Neural progenitor cell (in vitro differentiated cells): ENCODE measurements around the gene ZNF831. TPM values are rescaled to one million over a fixed set of nuclear protein-coding genes. Genes with fewer than 3 reads are reported as not detected.

Experiments used
- DNase-seq: peaks from one replicate; pipeline ENCODE4 v3.0.0-alpha.2; 2016; ENCODE audit warnings: low spot score
- H2AFZ ChIP-seq: fragments of 200-600 bp; sonication (generic); replicated peaks from 2 replicates; pipeline ENCODE4 v1.6.1; 2016; ENCODE audit warnings: antibody characterized with exemption
- H3F3A ChIP-seq: fragments of 200-600 bp; sonication (generic); 2 replicates; pipeline ENCODE4 v1.6.1; 2016; ENCODE audit warnings: antibody characterized with exemption, low read depth
- H3K27ac ChIP-seq: fragments of 200-600 bp; sonication (generic); 2 replicates; pipeline ENCODE4 v1.5.1; 2016; ENCODE audit warnings: mild to moderate bottlenecking
- H3K27me3 ChIP-seq: fragments of 200-600 bp; sonication (generic); 2 replicates; pipeline ENCODE4 v1.6.1; 2016; ENCODE audit warnings: mild to moderate bottlenecking, moderate library complexity
- H3K36me3 ChIP-seq: fragments of 200-600 bp; sonication (generic); 2 replicates; pipeline ENCODE4 v1.5.1; 2016
- H3K4me1 ChIP-seq: fragments of 200-600 bp; sonication (generic); 2 replicates; pipeline ENCODE4 v1.6.1; 2016; ENCODE audit warnings: mixed run types
- H3K4me2 ChIP-seq: fragments of 200-600 bp; sonication (generic); 2 replicates; pipeline ENCODE4 v1.6.1; 2016
- H3K4me3 ChIP-seq: fragments of 200-600 bp; sonication (generic); 2 replicates; pipeline ENCODE4 v1.5.1; 2016
- H3K79me2 ChIP-seq: fragments of 200-600 bp; sonication (generic); 2 replicates; pipeline ENCODE4 v1.6.1; 2016; ENCODE audit warnings: low read depth
- H3K9ac ChIP-seq: fragments of 200-600 bp; sonication (generic); 2 replicates; pipeline ENCODE4 v1.6.1; 2016
- H3K9me3 ChIP-seq: fragments of 200-600 bp; sonication (generic); 2 replicates; pipeline ENCODE4 v1.5.1; 2016; ENCODE audit warnings: low read depth
- H4K20me1 ChIP-seq: fragments of 200-600 bp; sonication (generic); 2 replicates; pipeline ENCODE4 v1.6.1; 2016; ENCODE audit warnings: low read depth
- H3K27ac Mint-ChIP-seq: 3 replicates; pipeline ENCODE4 v1.8.0; 2021; ENCODE audit warnings: mixed read lengths
- H3K27me3 Mint-ChIP-seq: 2 replicates; pipeline ENCODE4 v1.8.0; 2022; ENCODE audit warnings: low read depth, mild to moderate bottlenecking, inconsistent platforms, moderate library complexity, mixed read lengths; ENCODE audit not compliant: insufficient read depth
- H3K36me3 Mint-ChIP-seq: 3 replicates; pipeline ENCODE4 v1.8.0; 2021; ENCODE audit warnings: mixed read lengths
- H3K4me1 Mint-ChIP-seq: 3 replicates; pipeline ENCODE4 v1.8.0; 2021; ENCODE audit warnings: mixed read lengths
- H3K4me3 Mint-ChIP-seq: 3 replicates; pipeline ENCODE4 v1.8.0; 2021; ENCODE audit warnings: mild to moderate bottlenecking, moderate library complexity, mixed read lengths
- H3K9me3 Mint-ChIP-seq: 3 replicates; pipeline ENCODE4 v1.8.0; 2020; ENCODE audit warnings: mixed read lengths
- EZH2 ChIP-seq: fragments of 200-600 bp; sonication (generic); IDR thresholded peaks from 2 replicates; pipeline ENCODE4 v1.6.1; 2017; ENCODE audit warnings: antibody characterized with exemption, mild to moderate bottlenecking, moderate library complexity
- EZH2phosphoT487 ChIP-seq: fragments of 200-600 bp; sonication (generic); IDR thresholded peaks from 2 replicates; pipeline ENCODE4 v1.6.1; 2017; ENCODE audit warnings: antibody characterized with exemption
- total RNA-seq: library from RNA; depleted of rRNA; stranded (reverse); fragments of >200 nt; gene quantifications from 2 replicates; pipeline ENCODE4 v1.2.3, GENCODE V29; 2015; ENCODE audit warnings: low replicate concordance
- TF ChIP-seq, protein P1 (sequence below): fragments of 200-600 bp; sonication (generic); IDR thresholded peaks from 2 replicates; pipeline ENCODE4 v1.5.1; 2017; ENCODE audit warnings: antibody characterized with exemption, mild to moderate bottlenecking

Gene ZNF831
- total RNA-seq, 1 donor from 2014 or later: not detected

DNA sequence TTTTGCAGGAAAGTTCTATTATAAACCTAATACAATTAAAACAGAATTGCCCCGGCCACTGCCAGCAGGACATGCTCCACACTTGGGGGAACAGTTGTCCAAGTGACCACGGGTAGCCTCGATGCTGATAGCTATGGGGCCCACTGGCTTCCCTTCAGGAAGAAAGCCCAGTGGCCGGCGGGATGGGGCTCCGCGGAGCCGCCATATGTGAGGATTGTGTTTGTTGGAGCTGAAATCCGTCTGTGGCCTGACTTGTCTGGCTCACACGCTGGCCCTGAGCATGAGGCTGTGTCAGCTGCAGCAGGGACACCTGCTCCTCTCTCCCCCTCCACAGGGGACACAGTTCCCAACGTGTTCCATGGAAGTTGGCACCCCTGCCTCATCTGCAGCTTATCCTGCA, 46.6 kb downstream of the ZNF831 start:
- Histone ChIP-seq H3K4me1 (peaks cover 9% of the 10 kb centered on the region), H3K9me3 (no peaks in the 10 kb centered on the region), H3K4me2 (no peak overlapping the region), H3F3A (no peaks in the 10 kb centered on the region), H3K9ac (no peak overlapping the region), H4K20me1 (no peaks in the 10 kb centered on the region), H3K27ac (no peak overlapping the region), H3K79me2 (no peaks in the 10 kb centered on the region), H3K36me3 (no peaks in the 10 kb centered on the region), H2AFZ (no peak overlapping the region), H3K4me3 (no peak overlapping the region), H3K27me3 (no peaks in the 10 kb centered on the region)
- no peak for TF ChIP-seq EZH2phosphoT487
- TF ChIP-seq, protein P1, sequence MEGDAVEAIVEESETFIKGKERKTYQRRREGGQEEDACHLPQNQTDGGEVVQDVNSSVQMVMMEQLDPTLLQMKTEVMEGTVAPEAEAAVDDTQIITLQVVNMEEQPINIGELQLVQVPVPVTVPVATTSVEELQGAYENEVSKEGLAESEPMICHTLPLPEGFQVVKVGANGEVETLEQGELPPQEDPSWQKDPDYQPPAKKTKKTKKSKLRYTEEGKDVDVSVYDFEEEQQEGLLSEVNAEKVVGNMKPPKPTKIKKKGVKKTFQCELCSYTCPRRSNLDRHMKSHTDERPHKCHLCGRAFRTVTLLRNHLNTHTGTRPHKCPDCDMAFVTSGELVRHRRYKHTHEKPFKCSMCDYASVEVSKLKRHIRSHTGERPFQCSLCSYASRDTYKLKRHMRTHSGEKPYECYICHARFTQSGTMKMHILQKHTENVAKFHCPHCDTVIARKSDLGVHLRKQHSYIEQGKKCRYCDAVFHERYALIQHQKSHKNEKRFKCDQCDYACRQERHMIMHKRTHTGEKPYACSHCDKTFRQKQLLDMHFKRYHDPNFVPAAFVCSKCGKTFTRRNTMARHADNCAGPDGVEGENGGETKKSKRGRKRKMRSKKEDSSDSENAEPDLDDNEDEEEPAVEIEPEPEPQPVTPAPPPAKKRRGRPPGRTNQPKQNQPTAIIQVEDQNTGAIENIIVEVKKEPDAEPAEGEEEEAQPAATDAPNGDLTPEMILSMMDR: no peak
- TF ChIP-seq EZH2: no peak
- no peak overlapping the region for H3K27ac Mint-ChIP-seq
- no peak for DNase-seq
- no peaks in the 10 kb centered on the region for H3K36me3 Mint-ChIP-seq
- peaks cover 5% of the 10 kb centered on the region for H3K27me3 Mint-ChIP-seq
- peaks cover 38% of the 10 kb centered on the region for H3K4me1 Mint-ChIP-seq
- no peak overlapping the region for H3K4me3 Mint-ChIP-seq
- peaks cover 2% of the 10 kb centered on the region for H3K9me3 Mint-ChIP-seq

DNA sequence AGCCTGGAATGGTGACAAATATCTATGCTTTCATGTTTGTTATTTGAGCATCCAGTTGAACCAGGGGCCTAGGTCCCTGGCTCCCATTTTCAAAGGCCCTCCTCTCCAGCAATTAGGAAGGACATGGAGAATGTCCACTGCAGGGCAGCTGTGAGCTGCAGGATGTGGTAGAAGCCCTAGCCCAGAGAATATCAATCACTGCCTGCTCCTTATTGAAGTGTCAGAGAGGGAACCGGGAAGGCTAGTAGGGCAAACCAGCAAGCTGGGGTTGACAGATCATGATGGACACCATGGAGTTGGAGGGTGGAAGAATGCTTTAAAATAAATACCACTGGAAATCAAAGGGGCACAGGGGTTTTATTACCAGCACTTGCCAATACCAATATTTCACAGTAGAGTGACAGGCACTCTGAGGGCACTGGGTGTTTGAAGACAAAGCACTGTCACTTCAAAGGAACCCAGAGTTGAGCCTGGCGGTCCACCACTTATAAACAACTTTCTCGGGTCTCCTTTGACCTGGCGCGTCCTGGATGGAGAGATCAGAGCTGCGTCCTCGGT, 47.7 kb downstream of the ZNF831 start:
- H3K4me2 ChIP-seq: no peak overlapping the region
- Mint-ChIP-seq H3K27ac (peak overlapping the region; percentile 42), H3K4me1 (peaks cover 37% of the 10 kb centered on the region), H3K9me3 (peaks cover 2% of the 10 kb centered on the region), H3K27me3 (peaks cover 5% of the 10 kb centered on the region), H3K4me3 (no peak overlapping the region), H3K36me3 (no peaks in the 10 kb centered on the region)
- no peaks in the 10 kb centered on the region for H3K9me3 ChIP-seq
- no peak overlapping the region for H3K4me3 ChIP-seq
- no peaks in the 10 kb centered on the region for H3K79me2 ChIP-seq
- H3K27ac ChIP-seq: no peak overlapping the region
- no peak overlapping the region for H3K9ac ChIP-seq
- H3F3A ChIP-seq: no peaks in the 10 kb centered on the region
- no peak overlapping the region for H2AFZ ChIP-seq
- TF ChIP-seq, protein P1: no peak
- TF ChIP-seq EZH2phosphoT487 (no peak), EZH2 (no peak)
- H4K20me1 ChIP-seq: no peaks in the 10 kb centered on the region
- no peaks in the 10 kb centered on the region for H3K36me3 ChIP-seq
- peaks cover 5% of the 10 kb centered on the region for H3K4me1 ChIP-seq
- no peaks in the 10 kb centered on the region for H3K27me3 ChIP-seq
- DNase-seq: no peak

DNA sequence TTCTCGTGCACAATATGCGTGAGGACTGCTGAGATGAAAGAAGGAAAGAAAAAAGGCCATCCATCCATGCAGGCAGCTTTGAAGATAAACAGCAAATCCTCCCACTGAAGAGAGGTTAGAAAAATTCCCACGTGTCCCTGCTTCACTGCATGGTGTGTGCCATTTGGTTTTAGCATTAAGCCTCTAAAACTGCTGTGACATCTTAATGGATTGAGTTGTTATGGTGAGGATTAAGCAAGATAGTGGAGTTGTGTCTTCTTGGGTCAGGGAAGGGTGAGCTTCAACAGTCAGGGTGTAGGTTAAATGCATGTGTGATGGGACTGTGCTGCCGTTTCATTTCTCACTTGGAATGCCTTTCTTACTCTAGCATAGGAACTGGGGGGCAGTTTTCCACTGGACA, 50.5 kb downstream of the ZNF831 start:
- Histone ChIP-seq H3F3A (peaks cover 10% of the 10 kb centered on the region), H3K27ac (no peak overlapping the region), H3K4me1 (peaks cover 25% of the 10 kb centered on the region), H2AFZ (no peak overlapping the region), H3K79me2 (no peaks in the 10 kb centered on the region), H3K4me2 (no peak overlapping the region), H4K20me1 (no peaks in the 10 kb centered on the region), H3K27me3 (no peaks in the 10 kb centered on the region), H3K4me3 (no peak overlapping the region), H3K36me3 (no peaks in the 10 kb centered on the region), H3K9ac (no peak overlapping the region), H3K9me3 (no peaks in the 10 kb centered on the region)
- TF ChIP-seq EZH2phosphoT487 (no peak), EZH2 (no peak)
- TF ChIP-seq, protein P1: no peak
- no peaks in the 10 kb centered on the region for H3K9me3 Mint-ChIP-seq
- no peak overlapping the region for H3K4me3 Mint-ChIP-seq
- no peak overlapping the region for H3K27ac Mint-ChIP-seq
- DNase-seq: no peak
- peaks cover 5% of the 10 kb centered on the region for H3K27me3 Mint-ChIP-seq
- peaks cover 32% of the 10 kb centered on the region for H3K4me1 Mint-ChIP-seq
- no peaks in the 10 kb centered on the region for H3K36me3 Mint-ChIP-seq
